GM19043 (cell line): ENCODE results near the gene PWWP2B.
"Not testable (repeated sequence)": the region's sequence is repeated elsewhere in the genome, so short reads cannot be mapped to it uniquely, and the experiment has no call there.

Experiments used
- ATAC-seq: cut with Tn5 transposase; IDR thresholded peaks from one replicate; pipeline ENCODE4 v1.9.1; 2021; ENCODE audit warnings: low read depth; ENCODE audit not compliant: unreplicated experiment

The PWWP2B gene

DNA sequence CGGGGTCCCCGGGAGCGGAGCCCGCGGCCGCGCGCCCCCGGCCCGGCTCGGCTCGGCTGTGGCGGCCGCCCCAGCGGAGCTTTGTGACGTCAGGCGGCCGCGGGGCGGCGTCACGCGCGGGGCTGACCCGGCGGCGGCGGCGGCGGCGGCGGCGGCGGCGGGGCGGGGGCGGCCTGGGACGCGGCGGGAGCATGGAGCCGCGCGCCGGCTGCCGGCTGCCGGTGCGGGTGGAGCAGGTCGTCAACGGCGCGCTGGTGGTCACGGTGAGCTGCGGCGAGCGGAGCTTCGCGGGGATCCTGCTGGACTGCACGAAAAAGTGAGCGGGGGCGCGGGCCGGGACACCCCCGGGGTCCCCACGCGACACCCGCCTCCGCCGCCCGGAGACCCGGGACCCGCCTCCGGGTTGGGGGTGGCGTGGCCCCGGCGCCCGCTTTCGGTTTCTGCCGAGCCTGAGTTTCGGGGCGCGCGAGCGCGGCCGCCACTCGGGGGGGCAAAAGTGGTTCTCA, at the start of gene PWWP2B:
Gene PWWP2B, plus strand, starts transcription at position 165 of the 506 bp plus-strand sequence. Its CDS starts 27 bp downstream, at position 192.
- peak; percentile 23 for ATAC-seq

DNA sequence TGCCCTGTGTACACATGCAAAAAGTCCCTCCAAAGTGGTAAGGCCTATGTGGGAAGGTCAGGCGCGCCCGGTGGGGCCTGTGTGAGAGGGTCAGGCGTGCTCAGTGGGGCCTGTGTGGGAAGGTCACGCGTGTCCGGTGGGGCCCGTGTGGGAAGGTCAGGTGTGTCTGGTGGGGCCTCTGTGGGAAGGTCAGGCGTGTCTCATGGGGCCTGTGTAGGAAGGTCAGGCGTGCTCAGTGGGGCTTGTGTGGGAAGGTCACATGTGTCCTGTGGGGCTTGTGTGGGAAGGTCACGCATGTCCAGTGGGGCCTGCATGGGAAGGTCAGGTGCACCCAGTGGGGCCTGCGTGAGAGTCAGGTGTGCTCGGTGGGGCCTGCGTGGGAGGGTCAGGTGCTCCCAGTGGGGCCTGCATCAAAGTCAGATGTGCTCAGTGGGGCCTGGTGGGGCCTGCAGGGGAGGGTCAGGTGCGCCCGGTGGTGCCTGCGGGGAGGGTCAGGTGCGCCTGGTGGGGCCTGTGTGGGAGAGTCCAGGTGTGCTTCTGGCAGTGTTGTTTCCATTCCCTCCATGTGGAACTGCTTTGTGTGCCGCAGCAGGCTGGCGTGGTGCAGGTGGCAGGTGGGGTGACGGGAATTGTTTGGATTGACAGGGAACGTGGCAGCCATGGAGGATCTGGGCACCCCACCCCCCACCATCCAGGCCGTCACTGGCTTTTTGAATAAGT, 49.6 kb upstream of the PWWP2B start:
- ATAC-seq, result no peak

DNA sequence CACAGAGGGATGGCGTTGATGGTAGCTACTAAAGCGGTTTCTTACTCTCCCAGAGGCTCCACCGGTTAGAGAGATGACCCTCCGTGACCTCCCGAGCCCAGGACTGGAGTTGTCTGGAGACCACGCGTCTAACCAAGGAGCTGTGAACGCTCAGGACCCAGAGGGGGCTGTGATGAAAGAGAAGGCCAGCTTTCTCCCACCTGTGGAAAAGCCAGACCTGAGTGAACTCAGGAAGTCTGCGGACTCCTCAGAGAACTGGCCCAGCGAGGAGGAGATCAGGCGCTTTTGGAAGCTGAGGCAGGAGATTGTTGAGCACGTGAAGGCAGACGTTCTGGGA, 49.1 kb upstream of the PWWP2B start:
- ATAC-seq, result no peak

DNA sequence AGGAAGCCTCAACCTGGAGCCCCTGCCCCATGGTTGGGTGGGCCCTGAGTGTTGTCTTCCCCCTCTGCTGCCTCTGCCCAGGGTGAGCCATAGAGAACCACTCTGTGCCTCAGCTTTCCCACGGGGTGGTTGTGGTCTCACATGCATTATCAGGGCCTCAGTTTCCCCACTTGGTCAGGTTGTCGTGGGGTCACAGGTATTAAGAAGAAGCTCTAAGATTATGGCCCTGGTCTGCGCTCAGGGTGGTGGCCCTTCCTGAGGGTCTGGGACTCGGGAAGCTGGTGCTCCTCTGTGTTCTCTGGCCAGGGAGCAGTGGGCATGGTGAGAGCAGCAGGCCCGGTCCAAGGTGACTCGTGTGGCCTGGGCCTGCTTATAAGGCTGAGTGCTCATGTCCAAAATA, 47.2 kb upstream of the PWWP2B start:
- ATAC-seq, result no peak

DNA sequence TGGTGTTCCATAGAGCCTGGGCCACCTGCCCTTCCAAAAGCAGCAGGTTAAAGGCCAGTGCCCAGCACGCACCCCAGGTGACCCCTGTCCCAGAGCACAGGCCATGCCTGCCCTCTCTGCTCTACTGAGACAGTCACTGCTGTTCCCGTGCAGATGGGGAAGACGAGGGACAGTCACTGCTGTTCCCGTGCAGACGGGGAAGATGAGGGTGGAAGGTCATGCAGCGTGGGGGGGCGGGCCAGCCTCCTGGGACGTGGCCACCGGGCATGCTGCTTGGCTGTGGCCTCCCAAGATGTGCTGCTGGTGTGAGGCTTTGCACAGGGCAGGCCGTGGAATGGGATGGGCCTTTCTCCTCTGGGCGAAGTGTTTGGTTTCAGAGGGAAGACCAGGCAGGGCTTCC, 46.6 kb upstream of the PWWP2B start:
- no peak for ATAC-seq

DNA sequence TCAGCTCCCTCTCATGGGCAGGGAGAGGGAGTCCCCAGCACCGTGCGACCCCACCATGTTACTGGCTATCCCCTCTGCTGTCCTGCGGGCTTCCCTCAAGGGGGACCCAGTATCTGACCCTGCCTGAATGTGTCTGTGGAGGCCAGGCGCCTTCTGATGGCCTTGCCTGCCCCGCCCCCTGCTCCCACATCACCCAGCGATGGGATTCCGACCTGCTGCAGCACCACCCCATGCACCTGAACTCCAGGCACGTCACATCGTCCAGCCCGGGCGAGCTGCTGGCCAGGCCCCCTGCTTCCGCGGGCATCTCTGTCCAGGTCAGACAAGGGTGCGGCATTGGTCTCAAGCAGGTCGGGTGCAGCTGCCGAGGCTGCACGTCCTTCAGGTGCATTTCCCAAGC, 46.1 kb upstream of the PWWP2B start:
- no peak for ATAC-seq

DNA sequence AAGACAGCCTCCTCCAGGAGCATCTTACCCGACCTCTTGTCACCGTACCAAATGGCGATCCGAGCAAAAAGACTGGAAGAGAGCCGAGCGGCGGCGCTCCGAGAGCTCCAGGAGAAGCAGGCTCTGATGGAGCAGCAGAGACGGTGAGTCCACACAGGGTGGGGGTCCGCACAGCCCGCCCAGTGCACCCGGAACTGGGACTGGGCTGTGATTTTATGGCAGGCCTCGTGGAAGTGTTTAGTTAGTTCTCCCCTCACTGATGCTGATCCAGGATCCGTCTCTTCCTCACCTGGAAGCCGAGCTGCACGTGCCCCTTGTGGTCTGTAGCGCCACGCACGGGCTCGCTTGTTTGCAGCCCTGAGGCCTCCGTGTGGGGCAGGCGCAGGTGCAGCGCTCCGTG, 45.4 kb upstream of the PWWP2B start:
- no peak for ATAC-seq

DNA sequence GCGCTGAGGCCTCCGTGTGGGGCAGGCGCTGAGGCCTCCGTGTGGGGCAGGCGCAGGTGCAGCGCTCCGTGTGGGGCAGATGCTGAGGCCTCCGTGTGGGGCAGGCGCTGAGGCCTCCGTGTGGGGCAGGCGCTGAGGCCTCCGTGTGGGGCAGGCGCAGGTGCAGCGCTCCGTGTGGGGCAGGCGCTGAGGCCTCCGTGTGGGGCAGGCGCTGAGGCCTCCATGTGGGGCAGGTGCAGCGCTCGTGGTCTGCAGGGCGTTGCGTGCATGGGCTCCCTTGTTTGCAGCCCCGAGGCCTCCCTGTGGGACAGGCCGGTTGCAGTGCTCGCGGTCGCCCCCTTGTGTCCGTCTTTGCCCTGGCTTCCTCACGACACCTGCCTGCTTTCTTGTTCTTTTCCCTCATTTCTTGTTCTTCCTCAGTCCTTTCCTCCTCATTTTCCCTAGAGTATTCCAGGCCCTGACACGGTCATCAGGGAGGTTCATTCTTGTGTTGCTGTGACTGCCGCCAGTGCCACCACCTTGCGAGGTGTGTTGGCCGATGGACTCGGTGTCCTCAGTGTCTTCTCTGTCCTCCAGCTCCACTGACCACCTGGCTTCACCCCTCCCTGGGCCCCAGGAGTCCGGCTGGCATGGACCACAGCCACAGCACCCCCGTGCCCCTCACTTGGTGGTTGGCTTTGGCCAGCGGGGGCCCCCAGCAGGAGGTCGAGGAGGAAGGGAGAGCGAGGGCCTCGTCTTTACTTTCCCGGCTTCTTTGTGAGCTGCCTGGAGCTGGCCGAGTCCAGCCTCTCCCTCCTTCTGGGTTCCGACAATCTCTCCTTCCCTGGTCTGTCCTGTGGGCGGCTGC, 44.3 kb upstream of the PWWP2B start:
- not testable (repeated sequence) for ATAC-seq

DNA sequence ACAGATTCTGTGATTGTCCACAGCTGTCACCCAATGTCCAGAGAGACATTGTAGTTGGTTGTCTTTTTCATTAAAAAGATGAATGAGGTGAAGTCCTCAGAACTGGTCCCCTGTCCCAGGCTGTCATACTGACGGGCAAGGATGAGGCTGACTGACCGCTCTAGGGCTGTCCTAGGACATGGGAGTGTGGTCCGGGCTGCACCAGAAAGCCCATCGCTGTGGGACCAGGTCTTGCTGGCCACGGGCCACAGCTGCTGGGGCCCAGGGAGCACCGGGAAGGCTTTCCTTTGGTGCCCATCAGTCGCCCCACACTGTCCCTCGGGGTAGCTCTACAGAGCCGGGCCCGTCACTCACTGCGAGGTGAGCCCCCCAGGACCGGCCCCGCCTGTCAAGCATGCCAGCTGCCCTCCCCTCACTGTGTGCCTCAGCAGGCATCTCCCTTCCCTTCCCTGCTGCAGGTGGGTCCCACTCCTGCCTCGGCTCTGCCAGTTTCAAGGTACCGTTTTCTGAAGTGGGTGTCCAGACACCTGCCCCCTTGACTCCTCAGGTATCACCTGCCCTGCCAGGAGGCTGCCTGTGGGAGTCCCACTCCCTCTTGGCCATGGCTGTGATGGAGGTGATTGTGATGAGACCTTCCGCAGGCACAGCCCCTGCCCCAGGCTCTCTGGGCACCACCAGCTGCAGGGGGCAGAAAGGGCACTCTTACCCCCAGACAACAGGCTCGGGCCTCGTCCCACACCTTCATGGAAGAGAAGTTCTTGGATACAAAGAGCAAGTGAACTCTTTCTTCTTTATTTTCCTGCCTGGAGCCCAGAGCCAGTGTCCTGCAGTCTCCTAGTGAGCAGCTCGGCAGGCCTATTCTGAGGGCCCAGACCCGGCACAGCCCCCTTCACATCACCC, 43.3 kb upstream of the PWWP2B start:
- no peak for ATAC-seq

DNA sequence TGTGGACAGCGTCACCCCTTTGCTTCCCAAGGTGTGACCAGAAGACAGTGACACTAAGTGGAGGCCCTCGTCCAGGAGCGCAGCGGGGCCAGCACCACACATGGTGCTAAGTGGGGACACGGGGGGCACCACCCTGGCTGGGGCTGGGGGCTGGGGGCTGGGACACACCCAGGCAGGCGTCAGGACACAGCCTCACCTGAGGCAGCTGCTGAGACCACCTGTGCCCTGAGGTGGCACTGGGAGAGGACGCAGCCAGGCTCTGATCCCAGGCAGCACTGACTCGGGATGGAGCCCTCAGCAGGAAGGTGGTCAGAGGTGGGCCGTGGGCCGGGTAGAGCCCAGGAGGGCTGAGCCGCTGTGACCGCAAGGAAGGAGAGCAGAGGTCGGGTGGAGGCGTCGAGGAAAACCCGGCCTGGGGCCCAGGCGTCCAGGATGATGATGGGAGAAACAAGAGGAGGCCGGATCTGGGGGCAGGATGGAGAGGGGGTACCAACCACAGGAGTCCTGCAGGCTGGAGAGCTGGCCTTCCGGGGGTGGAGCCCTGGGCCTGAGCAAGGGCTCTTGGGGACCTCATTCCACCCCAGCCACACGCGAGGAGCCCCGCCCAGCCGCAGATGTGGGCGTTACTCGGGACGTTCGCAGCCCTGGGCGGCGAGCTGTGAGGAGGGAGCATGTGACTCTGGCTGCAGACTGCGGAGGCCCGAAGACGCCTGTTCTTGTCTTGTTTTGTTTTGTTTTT, 42.5 kb upstream of the PWWP2B start:
- no peak for ATAC-seq

DNA sequence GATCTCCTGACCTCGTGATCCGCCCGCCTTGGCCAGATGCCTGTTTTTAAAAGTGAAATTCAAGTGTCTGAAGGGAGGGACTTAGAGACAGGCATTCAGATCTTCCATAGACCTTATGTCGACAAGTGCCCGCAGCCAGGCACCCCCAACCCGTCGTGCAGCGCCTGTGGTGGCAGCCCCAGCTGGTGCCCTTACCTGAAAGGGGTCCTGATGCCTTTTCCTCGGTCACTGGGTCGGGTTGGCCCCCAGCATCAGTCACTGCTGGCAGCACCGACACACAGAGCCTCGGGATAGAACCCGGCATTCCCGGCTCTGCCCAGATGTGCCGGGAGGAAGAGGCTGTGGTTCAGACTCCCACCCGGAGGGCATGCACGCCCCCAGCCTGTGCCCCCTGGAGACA, 41.7 kb upstream of the PWWP2B start:
- no peak for ATAC-seq

DNA sequence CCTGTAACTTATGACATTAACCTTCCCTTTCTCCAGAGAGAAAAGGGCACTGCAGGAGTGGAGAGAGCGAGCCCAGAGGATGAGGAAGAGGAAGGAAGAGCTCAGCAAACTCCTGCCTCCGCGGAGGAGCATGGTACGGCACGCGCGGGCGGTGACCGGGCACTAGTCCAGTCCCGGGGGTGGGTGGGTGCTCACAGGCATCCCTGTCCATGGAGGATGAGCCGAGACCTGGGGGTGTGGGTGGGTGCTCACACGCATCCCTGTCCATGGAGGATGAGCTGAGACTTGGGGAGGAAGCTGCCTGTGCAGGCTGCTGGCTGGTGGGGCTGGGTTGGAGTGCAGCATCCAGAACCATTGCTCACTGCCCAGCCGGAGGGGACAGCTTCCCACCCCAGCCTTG, 41.2 kb upstream of the PWWP2B start:
- no peak for ATAC-seq

DNA sequence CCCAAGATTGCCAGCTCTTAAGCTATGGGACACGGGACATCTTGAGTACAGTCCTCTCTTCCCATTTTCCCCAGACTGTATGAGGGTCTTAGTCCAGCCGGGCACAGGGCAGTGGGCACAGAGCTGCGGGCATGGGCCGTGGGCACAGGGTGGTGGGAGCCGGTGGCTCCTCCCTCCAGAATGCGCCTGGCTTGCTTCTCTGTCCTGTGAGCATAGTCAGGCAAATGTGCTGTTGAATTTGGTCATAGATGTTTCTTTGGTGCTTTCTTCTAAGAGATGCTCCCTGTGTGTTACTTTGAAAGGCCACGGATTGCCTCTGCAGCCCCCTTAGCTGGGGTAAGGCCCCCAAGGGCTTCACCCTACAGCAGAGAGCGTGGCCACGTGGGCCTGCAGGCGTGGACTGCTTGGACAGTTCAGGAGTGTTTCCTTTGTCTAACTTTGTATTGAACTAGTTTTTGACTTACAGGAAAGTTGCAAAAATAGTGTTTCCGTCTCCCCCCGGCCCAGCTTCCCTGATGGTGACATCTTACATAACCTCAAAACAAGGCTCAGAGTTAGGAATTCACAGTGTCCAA, 40.3 kb upstream of the PWWP2B start:
- no peak for ATAC-seq

DNA sequence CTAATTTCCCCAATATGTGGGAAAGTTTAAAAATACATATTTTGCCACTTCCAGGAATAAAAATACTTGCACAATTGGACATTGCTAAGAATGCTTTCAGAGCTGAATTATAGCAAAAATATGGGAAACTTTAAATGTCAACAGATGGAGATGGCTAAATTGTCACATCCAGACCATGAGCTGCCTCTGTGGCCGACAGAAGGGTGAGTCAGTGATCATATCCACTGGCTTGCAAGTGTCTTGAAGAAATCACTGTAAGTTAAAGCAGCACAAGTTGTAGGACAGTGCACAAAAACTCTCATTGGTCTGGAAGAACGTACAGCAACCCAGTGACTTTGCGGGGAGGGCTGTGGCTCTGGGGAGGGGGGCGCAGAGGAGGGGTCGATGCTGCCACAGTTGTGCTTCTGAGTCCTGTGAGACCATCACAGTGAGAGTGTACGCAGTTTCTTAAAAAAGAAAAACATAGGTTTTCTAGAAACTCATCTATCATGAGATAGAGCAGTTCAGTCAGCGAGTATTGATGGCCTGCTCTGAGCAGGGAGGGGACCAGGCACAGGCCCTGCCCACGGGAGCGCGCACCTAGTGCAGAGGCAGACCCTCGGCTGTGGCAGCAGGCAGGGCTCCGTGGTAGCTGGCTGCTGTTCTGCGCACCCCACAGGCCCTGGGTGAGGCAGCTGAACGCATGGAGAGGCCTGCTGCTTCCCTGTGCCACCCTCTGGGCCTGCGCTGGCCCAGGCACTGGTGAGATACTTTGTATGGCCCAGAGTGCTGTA, 39.5 kb upstream of the PWWP2B start:
- ATAC-seq, result no peak

DNA sequence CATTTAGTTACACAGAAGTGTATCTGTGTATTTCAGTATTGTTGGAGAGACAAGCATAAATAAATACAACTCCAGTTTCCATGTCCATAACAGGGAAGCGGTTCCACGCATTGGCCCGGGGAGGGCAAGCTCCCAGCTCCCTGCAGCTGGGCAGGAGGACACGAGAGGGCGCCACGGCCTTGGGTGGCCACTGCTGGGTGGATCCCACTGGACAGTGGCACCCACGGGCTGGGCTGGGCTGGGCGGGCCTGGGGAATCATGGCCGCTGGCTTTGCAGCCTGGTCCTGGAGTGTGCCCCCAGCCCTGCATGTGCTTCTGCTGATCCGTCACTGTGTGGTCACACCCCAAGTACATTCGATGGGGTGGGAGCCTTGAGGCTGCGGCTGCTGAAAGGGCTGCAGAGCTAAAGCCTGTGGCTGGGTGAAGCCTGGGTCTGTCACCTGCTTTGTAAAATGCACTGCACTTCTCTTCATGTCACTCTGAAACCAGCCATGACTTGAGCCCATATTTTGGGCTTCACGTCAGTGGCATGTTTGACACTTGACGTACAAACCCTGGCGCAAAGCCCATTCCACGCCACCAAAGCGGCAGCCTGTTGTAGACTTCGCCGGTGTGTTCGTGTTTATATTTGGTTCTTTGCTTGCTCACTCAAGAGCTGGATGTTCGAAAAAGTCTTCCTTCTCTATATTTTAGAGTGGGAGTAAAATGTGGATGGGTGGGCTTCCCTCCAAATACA, 37.5 kb upstream of the PWWP2B start:
- ATAC-seq, result no peak

DNA sequence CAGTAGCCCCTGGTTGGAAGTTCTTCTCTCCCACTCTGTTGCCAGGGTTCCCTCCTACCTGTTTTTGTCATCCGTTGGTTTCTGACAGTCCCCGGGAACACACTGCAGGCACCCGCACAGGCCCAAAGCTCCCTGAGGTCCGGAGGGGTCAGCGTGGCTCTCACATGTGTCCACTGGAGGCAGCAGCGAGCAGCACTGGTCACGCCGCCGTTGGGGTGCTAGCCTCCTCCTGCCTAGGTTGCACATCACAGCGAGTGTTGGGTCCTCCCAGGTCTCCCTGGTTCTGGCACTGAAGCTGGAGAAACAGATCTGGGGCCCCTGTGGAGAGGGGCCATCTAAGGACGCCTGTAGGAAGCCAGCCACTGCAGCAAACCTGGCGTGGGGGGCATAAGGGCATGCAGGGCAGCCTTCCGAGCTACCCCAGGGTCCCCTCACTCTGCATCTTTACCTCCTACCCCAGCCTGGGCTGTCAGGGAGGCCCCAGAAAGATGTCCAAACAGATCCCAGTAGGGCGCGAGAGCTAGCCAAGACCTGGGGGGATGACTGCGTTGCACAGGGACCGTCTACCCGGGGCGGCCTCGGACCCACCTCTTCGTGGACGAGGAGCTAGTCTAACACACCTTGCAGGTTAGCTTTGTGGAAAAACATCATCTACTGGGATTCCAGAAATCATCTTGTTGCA, 36.1 kb upstream of the PWWP2B start:
- no peak for ATAC-seq

DNA sequence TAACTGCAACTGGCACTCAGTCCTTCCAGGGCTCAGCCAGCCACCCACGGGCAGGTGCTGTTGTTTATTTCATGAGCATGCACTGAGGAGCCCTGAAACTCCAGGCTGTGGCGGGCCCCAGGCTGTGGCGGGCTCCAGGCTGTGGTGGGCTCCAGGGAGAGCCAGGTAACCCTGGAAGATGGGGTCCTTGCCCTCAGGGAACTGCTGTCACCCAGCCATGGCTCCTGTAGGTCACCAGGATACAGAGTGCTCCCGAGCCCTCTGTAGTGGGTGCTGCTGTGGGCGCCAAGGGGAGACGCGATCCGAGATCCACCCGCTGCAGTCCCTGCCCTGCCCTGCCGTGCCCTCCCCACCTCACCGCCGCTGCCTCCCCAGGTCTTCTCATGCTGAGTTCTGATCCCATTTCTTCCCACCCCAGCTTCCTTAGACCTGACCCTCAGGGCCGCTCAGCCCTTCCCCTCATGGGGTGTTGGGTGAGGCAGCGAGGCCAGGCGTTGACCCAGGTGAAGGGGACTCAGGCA, 35.4 kb upstream of the PWWP2B start:
- ATAC-seq, result no peak

DNA sequence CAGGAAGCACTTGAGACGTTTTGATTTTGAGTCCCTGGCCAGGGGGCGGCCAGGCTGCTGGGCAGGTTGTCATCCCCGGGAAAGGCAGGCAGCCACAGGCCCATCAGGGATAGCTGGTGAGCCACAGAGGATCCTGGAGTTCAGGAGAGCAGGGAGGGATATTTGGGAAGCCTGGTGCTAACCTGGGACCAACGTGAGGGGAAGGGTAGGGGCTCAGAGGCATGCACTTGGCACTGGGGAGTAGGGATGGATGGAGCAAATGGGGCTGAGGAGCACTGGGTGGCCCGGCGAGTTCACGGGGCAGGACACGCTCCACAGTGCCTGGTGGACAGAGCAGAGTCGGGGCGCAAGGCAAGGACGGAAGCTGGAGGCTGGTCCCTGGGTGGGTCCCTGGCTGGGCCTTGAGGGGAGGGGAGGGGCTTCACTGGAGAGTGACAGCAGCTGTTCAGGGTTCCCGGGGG, 34.8 kb upstream of the PWWP2B start:
- no peak for ATAC-seq
